GM19372 (cell line): ENCODE data around the gene KIF21A.
A peak's percentile ranks its signal among the peaks of the same experiment; 100 is the strongest.
"Not testable (repeated sequence)": the region's sequence is repeated elsewhere in the genome, so short reads cannot be mapped to it uniquely, and the experiment has no call there.

Source experiments
- ATAC-seq: cut with Tn5 transposase; IDR thresholded peaks from one replicate; pipeline ENCODE4 v1.9.1; 2021; ENCODE audit warnings: mild to moderate bottlenecking, low read depth, moderate library complexity; ENCODE audit not compliant: unreplicated experiment

Gene KIF21A, protein sequence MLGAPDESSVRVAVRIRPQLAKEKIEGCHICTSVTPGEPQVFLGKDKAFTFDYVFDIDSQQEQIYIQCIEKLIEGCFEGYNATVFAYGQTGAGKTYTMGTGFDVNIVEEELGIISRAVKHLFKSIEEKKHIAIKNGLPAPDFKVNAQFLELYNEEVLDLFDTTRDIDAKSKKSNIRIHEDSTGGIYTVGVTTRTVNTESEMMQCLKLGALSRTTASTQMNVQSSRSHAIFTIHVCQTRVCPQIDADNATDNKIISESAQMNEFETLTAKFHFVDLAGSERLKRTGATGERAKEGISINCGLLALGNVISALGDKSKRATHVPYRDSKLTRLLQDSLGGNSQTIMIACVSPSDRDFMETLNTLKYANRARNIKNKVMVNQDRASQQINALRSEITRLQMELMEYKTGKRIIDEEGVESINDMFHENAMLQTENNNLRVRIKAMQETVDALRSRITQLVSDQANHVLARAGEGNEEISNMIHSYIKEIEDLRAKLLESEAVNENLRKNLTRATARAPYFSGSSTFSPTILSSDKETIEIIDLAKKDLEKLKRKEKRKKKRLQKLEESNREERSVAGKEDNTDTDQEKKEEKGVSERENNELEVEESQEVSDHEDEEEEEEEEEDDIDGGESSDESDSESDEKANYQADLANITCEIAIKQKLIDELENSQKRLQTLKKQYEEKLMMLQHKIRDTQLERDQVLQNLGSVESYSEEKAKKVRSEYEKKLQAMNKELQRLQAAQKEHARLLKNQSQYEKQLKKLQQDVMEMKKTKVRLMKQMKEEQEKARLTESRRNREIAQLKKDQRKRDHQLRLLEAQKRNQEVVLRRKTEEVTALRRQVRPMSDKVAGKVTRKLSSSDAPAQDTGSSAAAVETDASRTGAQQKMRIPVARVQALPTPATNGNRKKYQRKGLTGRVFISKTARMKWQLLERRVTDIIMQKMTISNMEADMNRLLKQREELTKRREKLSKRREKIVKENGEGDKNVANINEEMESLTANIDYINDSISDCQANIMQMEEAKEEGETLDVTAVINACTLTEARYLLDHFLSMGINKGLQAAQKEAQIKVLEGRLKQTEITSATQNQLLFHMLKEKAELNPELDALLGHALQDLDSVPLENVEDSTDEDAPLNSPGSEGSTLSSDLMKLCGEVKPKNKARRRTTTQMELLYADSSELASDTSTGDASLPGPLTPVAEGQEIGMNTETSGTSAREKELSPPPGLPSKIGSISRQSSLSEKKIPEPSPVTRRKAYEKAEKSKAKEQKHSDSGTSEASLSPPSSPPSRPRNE (N-terminal part only)

GRCh38 chr12:39443081-39443928 is at the start of gene KIF21A:
KIF21A (minus strand) TSS chr12:39443120; CDS start chr12:39442970, 150 bp downstream.
- ATAC-seq: peak; percentile 90

DNA sequence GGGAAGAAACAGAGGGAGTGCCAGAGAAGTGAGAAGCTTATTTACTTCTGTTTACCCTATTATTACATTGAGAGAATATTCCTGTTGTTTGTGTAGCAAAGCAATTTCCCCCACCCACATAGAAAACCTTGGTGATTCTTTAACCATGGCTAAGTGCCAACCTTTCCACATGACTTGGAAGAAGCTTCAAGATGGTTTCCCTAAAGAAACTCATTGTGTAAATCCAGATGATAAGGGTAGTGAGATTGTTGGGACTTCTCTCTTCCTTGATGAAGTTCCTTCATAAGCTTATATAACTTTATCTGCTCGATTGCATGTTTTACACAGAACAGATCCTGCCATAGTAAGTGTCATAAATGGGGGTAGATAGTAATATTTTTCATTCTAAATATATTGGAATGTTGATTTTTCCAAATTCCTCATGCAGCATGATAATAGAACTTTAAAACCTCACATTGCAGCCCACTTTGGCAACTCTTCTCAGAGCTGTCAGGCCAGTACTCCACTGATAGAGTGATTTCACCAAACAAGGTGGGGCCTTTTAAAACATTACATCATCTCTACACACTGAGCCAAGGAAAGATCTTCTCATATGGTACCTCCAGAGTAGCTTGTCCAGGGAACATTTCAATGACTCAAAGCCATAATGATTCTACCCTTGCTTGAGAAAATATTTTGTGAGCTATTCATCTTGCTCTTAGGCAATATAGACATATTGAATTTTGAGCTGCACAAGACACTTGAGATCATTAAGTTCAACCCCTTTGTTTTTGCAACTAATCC is 47.8 kb upstream of the KIF21A start:
- no peak for ATAC-seq

- ATAC-seq: no peak
Measured at GRCh38 chr12:39483597-39483996, 40.7 kb upstream of the KIF21A start.

DNA sequence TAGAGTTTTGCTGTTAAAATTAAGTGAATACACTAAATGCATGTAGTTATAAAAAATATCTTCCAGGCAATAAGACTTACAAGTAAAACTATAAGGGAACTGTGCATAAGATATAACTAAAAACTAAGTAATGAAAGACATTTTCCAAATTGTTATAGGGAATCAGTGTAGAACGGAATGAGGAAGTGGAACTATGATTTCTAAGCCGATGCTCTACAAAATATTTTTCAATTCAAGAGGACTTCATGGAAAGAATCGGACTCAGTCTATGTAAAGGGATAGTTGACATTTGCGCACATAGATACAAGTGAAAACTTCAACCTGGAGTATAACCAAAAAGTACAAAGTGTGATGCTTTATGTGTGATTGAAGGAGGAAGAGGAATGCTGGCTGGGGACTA is 40.1 kb upstream of the KIF21A start:
- no peak for ATAC-seq

GRCh38 chr12:39476894-39477293 is 34.0 kb upstream of the KIF21A start:
- ATAC-seq: no peak

DNA sequence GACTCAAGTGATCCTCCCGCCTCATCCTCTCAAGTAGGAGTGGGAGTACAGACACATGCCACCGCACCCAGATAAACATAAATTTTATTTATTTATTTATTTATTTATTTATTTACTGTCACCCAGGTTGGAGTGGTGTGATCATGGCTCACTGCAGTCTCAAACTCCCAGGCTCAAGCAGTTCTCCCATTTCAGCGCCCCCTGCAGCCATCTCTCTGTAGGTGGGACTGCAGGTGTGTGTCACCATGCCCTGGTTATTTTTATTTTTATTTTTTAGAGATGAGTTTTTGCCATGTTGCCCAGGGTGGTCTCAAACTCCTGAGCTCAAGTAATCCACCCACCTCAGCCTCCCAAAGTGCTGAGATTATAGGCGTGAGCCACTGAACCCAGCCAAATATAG is 33.2 kb upstream of the KIF21A start:
- ATAC-seq: no peak

GRCh38 chr12:39475136-39475535 is 32.2 kb upstream of the KIF21A start:
- ATAC-seq: not testable (repeated sequence)

DNA sequence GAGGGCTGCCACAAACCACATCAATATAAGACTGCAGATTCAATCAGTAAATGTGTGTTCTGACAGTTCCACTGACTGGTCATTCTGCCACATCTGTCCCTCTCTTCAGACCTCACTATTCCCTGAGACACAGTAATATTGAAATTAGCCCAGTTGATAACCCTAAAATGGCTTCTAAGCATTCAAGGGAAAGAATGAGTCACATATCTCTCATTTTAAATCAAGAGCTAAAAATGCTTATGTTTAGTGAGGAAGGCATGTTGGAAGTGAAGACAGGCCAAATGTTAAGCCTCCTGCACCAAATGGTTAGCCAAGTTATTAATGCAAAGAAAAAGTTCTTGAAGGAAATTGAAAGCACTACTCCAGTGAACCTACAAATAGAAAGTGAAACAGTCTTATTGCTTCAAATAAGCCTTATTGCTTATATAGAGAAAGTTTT is 24.5 kb upstream of the KIF21A start:
- ATAC-seq: peak; percentile 83

GRCh38 chr12:39464976-39465695 is 22.2 kb upstream of the KIF21A start:
- ATAC-seq: no peak

GRCh38 chr12:39461059-39461458 is 18.1 kb upstream of the KIF21A start:
- no peak for ATAC-seq

DNA sequence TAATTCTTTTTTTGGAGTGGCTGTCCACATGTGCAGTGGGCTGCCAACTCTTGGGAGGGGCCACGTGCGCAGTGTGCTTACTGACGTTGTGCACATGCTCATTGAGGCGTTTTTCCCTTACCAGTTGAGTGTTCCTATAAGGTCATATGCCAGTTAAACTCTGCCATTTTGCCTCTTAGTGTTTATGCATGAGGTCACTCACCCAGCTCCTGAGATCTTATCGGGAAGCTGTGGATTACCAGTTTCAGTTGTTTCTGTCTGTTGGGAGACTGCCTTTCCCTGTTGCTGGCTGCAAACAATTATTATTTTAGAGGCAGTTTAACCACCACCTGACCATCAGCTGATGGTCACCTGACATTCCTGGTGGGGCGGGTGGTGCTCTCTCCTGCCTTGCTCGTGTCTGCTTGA is 16.1 kb upstream of the KIF21A start:
- ATAC-seq: no peak

GRCh38 chr12:39451977-39452376 is 9.1 kb upstream of the KIF21A start:
- ATAC-seq: no peak

GRCh38 chr12:39448038-39448437 is 5.1 kb upstream of the KIF21A start:
- ATAC-seq: no peak

DNA sequence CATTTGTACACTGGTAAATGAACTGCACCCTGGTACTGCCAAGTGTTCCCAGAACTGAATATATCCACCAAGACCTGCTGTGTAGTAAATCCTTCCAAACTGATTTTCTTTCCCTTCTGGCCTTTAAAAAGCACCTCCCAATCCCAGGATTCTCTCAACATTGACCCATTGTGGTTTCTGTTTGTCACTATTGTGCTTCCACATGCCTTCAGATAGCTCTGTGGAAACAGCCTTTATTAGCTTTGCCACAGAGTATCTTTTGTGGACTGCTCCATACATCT is 949 bp upstream of the KIF21A start:
- no peak for ATAC-seq

DNA sequence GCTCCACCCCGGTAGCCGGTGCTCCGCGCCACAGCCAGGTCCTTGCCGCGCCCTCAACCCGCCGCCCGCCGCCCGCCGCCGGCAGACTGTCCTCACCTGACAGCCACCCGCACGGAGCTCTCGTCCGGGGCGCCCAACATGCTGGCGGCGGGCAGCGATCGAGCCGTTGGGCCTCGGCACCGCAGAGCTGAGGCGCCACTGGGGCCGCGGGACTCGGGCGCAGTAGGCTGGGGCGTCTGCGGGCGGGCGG is 164 bp downstream of the KIF21A start:
- peak; percentile 34 for ATAC-seq

- ATAC-seq: peak; percentile 19
Measured at GRCh38 chr12:39441963-39442830, 723 bp downstream of the KIF21A start.

DNA sequence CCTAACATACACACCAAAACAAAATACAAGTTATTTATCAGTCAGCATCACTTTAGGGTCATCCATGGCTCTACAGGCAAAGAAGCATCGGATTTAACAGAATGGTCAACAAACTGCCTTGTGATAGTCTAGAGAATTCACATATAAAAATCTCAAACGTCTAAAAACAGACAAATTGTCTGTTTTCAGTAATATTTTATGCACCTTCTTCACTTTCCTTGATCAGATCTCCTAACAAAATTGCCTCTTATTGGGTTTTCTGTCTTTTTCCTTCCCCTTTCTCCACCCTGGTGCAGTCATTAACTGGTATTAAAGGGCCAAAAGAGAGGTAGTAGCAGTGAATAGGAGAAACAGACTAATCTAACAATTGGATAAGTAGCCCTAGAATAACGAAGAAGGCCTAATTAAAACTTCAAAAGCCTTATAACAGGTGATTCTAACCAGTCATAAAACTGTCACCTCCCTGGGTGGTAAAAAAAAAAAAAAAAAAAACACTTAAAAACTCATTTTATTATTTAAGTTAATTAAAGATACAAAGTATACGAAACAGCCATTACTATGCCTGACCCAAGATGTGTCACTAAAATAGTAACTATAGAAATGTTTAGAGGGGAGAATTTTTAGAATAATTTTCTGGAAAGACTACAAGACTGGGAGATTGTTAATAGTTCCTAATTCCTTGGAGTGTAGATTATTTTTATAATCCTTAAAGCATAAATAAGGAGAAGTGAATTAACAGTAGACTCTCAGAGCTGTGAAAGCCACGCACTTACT is 1.5 kb downstream of the KIF21A start:
- no peak for ATAC-seq
